CD4-positive, CD25-positive, alpha-beta regulatory T cell (primary cell): ENCODE results near the gene ANKRD13B. TPM values are rescaled to one million over a fixed set of nuclear protein-coding genes. Genes with fewer than 3 reads are reported as not detected.

ENCODE experiments used
- ATAC-seq, 2 donors: fragments of 150-1000 bp; cut with Tn5 transposase; one replicate each; pipeline ENCODE4 v1.10.0; 2021; ENCODE audit warnings: low read depth in 2 of 2, moderate number of reproducible peaks in 2 of 2, moderate library complexity in 1 of 2
- DNase-seq, 3 donors: peaks; one replicate each; pipeline versions ENCODE4 v3.0.0 to v3.0.0-alpha.2; 2012 to 2022; ENCODE audit warnings: mixed read lengths in 1 of 3
- H3K27ac ChIP-seq: one replicate; pipeline ENCODE4 v1.7.0; 2013; ENCODE audit warnings: mild to moderate bottlenecking, low read length; ENCODE audit not compliant: insufficient read depth, poor library complexity, severe bottlenecking
- H3K27me3 ChIP-seq: one replicate; pipeline ENCODE4 v1.7.0; 2013; ENCODE audit warnings: low read length; ENCODE audit not compliant: control insufficient read depth, insufficient read depth
- H3K36me3 ChIP-seq: one replicate; pipeline ENCODE4 v1.7.0; 2013; ENCODE audit warnings: mild to moderate bottlenecking, low read length, moderate library complexity; ENCODE audit not compliant: control insufficient read depth, insufficient read depth
- H3K4me1 ChIP-seq: 2 replicates; pipeline ENCODE4 v1.7.0; 2013; ENCODE audit warnings: mild to moderate bottlenecking, low read length; ENCODE audit not compliant: insufficient read depth, control insufficient read depth, poor library complexity, severe bottlenecking
- H3K4me3 ChIP-seq: one replicate; pipeline ENCODE4 v1.7.0; 2013; ENCODE audit warnings: low read depth, mild to moderate bottlenecking, low read length, moderate library complexity
- H3K9me3 ChIP-seq, 2 experiments: 1 replicate in 1 of 2; 2 replicates in 1 of 2; pipeline ENCODE4 v1.7.0; 2013; ENCODE audit warnings: low read length in 2 of 2, mild to moderate bottlenecking in 1 of 2, moderate library complexity in 1 of 2; ENCODE audit not compliant: control insufficient read depth in 2 of 2
- H3K27ac Mint-ChIP-seq, 3 donors: one replicate each; pipeline ENCODE4 v1.8.0; 2020 to 2022; ENCODE audit warnings: mild to moderate bottlenecking in 3 of 3, mixed read lengths in 3 of 3, moderate library complexity in 2 of 3
- H3K27me3 Mint-ChIP-seq: one replicate; pipeline ENCODE4 v1.8.0; 2022; ENCODE audit warnings: mild to moderate bottlenecking, mixed read lengths
- H3K36me3 Mint-ChIP-seq: one replicate; pipeline ENCODE4 v1.8.0; 2020; ENCODE audit warnings: mixed read lengths
- H3K4me1 Mint-ChIP-seq, 4 donors: one replicate each; pipeline ENCODE4 v1.8.0; 2020 to 2022; ENCODE audit warnings: mixed read lengths in 4 of 4, mild to moderate bottlenecking in 1 of 4
- H3K4me3 Mint-ChIP-seq, 4 donors: one replicate each; pipeline ENCODE4 v1.8.0; 2020 to 2022; ENCODE audit warnings: mild to moderate bottlenecking in 4 of 4, mixed read lengths in 4 of 4, moderate library complexity in 3 of 4
- H3K9me3 Mint-ChIP-seq, 7 donors: one replicate each; pipeline ENCODE4 v1.8.0; 2020 to 2022; ENCODE audit warnings: mixed read lengths in 7 of 7, mild to moderate bottlenecking in 3 of 7, moderate library complexity in 2 of 7
- polyA plus RNA-seq, 4 donors: library from polyadenylated mRNA; unstranded; fragments of 300-500 nt; fragmentation: Illumina TruSeq; gene quantifications; one replicate each; pipeline ENCODE4 v1.2.3, GENCODE V29; 2021
- total RNA-seq: library from RNA; stranded (reverse); gene quantifications from one replicate; pipeline ENCODE4 v1.2.3, GENCODE V29; 2022

ANKRD13B gene
- total and polyA plus RNA-seq, 5 donors from 2014 or later = 0.05 to 5.9 (median 0.18) TPM; not detected in 2

GRCh38 chr17:29565643-29566472, 27.1 kb upstream of the ANKRD13B start:
- Histone ChIP-seq H3K27me3 (no peaks in the 10 kb centered on the region), H3K36me3 (peaks cover 11% of the 10 kb centered on the region), H3K9me3 (no peaks in the 10 kb centered on the region), H3K4me1 (peaks cover 33% of the 10 kb centered on the region), H3K27ac (peak overlapping the region; percentile 66), H3K4me3 (peak overlapping the region; percentile 75)
- Mint-ChIP-seq H3K4me1 (peaks cover 0 to 42% (median 22%) of the 10 kb centered on the region in 4 donors), H3K9me3 (no peaks in the 10 kb centered on the region), H3K27me3 (no peaks in the 10 kb centered on the region), H3K36me3 (no peaks in the 10 kb centered on the region), H3K27ac (peak overlapping the region; percentile 84 to 98 (median 89)), H3K4me3 (peak overlapping the region; percentile 92 to 93 (median 92))
- ATAC-seq = peak; percentile 16 to 17
- DNase-seq = peak in 2 of 3 donors; percentile 65 to 85

- Mint-ChIP-seq H3K27me3 (no peaks in the 10 kb centered on the region), H3K27ac (peak within 1 kb of the TSS; percentile 89 to 98 (median 93)), H3K4me1 (peaks cover 0 to 45% (median 25%) of the 10 kb centered on the region in 4 donors), H3K4me3 (peak within 1 kb of the TSS; percentile 92 to 98 (median 96)), H3K9me3 (peaks cover 0 to 2% (median 0%) of the 10 kb centered on the region in 7 donors), H3K36me3 (no peaks in the 10 kb centered on the region)
- no peaks in the 10 kb centered on the region for H3K9me3 ChIP-seq
- DNase-seq (peak; percentile 47 to 70 (median 66)), ATAC-seq (peak; percentile 29 to 36)
- H3K4me3 ChIP-seq = peak within 1 kb of the TSS; percentile 75
- H3K27me3 ChIP-seq = no peaks in the 10 kb centered on the region
- peak within 1 kb of the TSS; percentile 78 for H3K27ac ChIP-seq
- peaks cover 33% of the 10 kb centered on the region for H3K4me1 ChIP-seq
- peaks cover 7% of the 10 kb centered on the region for H3K36me3 ChIP-seq
These were observed 26.2 kb upstream of the ANKRD13B start, which contains the start of gene ABHD15 for GRCh38 chr17:29566473-29567303. ABHD15 (minus strand) TSS chr17:29567037; CDS start chr17:29566966, 71 bp downstream.

- peak overlapping the region; percentile 78 for H3K27ac ChIP-seq
- H3K36me3 ChIP-seq = peaks cover 3% of the 10 kb centered on the region
- Mint-ChIP-seq H3K27ac (peak overlapping the region in 1 of 3 donors; percentile 96), H3K36me3 (no peaks in the 10 kb centered on the region), H3K9me3 (peaks cover 0 to 2% (median 0%) of the 10 kb centered on the region in 7 donors), H3K4me3 (peak overlapping the region; percentile 92 to 96 (median 94)), H3K4me1 (peaks cover 0 to 42% (median 25%) of the 10 kb centered on the region in 4 donors), H3K27me3 (no peaks in the 10 kb centered on the region)
- no peaks in the 10 kb centered on the region for H3K9me3 ChIP-seq
- H3K4me3 ChIP-seq = no peak overlapping the region
- DNase-seq (no peak), ATAC-seq (peak; percentile 1 to 2)
- no peaks in the 10 kb centered on the region for H3K27me3 ChIP-seq
- peaks cover 33% of the 10 kb centered on the region for H3K4me1 ChIP-seq
These were observed 25.7 kb upstream of the ANKRD13B start for GRCh38 chr17:29567304-29567553.

GRCh38 chr17:29567554-29568330, 25.2 kb upstream of the ANKRD13B start:
- H3K27me3 Mint-ChIP-seq = no peaks in the 10 kb centered on the region
- peak; percentile 59 for ATAC-seq
- H3K4me1 Mint-ChIP-seq = peaks cover 0 to 42% (median 25%) of the 10 kb centered on the region in 4 donors
- peak; percentile 66 to 84 (median 77) for DNase-seq
- H3K9me3 ChIP-seq = no peaks in the 10 kb centered on the region
- H3K4me3 ChIP-seq = peak overlapping the region; percentile 74
- H3K4me3 Mint-ChIP-seq = peak overlapping the region; percentile 92 to 98 (median 96)
- H3K27me3 ChIP-seq = no peaks in the 10 kb centered on the region
- H3K9me3 Mint-ChIP-seq = peaks cover 0 to 2% (median 0%) of the 10 kb centered on the region in 7 donors
- peak overlapping the region; percentile 93 to 96 (median 94) for H3K27ac Mint-ChIP-seq
- no peaks in the 10 kb centered on the region for H3K36me3 Mint-ChIP-seq
- H3K36me3 ChIP-seq = no peaks in the 10 kb centered on the region
- H3K27ac ChIP-seq = peak overlapping the region; percentile 78
- peaks cover 33% of the 10 kb centered on the region for H3K4me1 ChIP-seq

GRCh38 chr17:29568331-29569244, 24.3 kb upstream of the ANKRD13B start, which contains the start of gene TP53I13:
TP53I13 (plus strand) TSS chr17:29568701; CDS start chr17:29568759, 58 bp downstream.
- H3K4me3 Mint-ChIP-seq = peak within 1 kb of the TSS; percentile 96 to 98 (median 96)
- ATAC-seq = peak; percentile 62 to 64

GRCh38 chr17:29569245-29569950, 23.5 kb upstream of the ANKRD13B start:
- H3K9me3 Mint-ChIP-seq = peaks cover 0 to 2% (median 0%) of the 10 kb centered on the region in 7 donors
- peak overlapping the region; percentile 55 to 88 (median 69) for H3K27ac Mint-ChIP-seq
- no peaks in the 10 kb centered on the region for H3K27me3 Mint-ChIP-seq
- Histone ChIP-seq H3K27ac (peak overlapping the region; percentile 78), H3K9me3 (no peaks in the 10 kb centered on the region), H3K4me1 (peaks cover 26% of the 10 kb centered on the region), H3K36me3 (peaks cover under 1% of the 10 kb centered on the region), H3K27me3 (no peaks in the 10 kb centered on the region), H3K4me3 (peak overlapping the region; percentile 37)
- H3K4me3 Mint-ChIP-seq = peak overlapping the region; percentile 70 to 96 (median 92)
- DNase-seq = no peak
- peaks cover 5% of the 10 kb centered on the region for H3K36me3 Mint-ChIP-seq
- peaks cover 0 to 39% (median 19%) of the 10 kb centered on the region in 4 donors for H3K4me1 Mint-ChIP-seq
- no peak for ATAC-seq

More at GRCh38 chr17:29568331-29569244, 24.3 kb upstream of the ANKRD13B start, which contains the start of gene TP53I13:
- Mint-ChIP-seq H3K4me1 (peaks cover 0 to 46% (median 25%) of the 10 kb centered on the region in 4 donors), H3K27ac (peak within 1 kb of the TSS; percentile 93 to 96 (median 94)), H3K9me3 (peaks cover 0 to 2% (median 0%) of the 10 kb centered on the region in 7 donors), H3K36me3 (no peaks in the 10 kb centered on the region), H3K27me3 (no peaks in the 10 kb centered on the region)
- Histone ChIP-seq H3K4me3 (peak within 1 kb of the TSS; percentile 74), H3K4me1 (peaks cover 33% of the 10 kb centered on the region), H3K36me3 (no peaks in the 10 kb centered on the region), H3K27me3 (no peaks in the 10 kb centered on the region), H3K9me3 (no peaks in the 10 kb centered on the region), H3K27ac (peak within 1 kb of the TSS; percentile 78)
- DNase-seq = peak; percentile 83 to 88 (median 86)
